Astrocyte of the spinal cord (primary cell): ENCODE results near the gene NFIL3.
"Not testable (repeated sequence)": the region's sequence is repeated elsewhere in the genome, so short reads cannot be mapped to it uniquely, and the experiment has no call there.

Source experiments
- DNase-seq: peaks from one replicate; pipeline ENCODE4 v3.0.0; 2011; ENCODE audit warnings: low read depth, low spot score
- H3K4me3 ChIP-seq: 2 replicates; pipeline ENCODE4 v1.5.1; 2011; ENCODE audit warnings: low read depth, mild to moderate bottlenecking, low read length, moderate library complexity
- in situ Hi-C: cut with HindIII; loops from 2 replicates; pipeline ENCODE4 v1.10.0; 2017; ENCODE audit warnings: low sequenced_read_pairs
- TF ChIP-seq, protein P1 (sequence below): IDR thresholded peaks from 2 replicates; pipeline ENCODE4 v1.5.1; 2012; ENCODE audit warnings: low read depth, mild to moderate bottlenecking, low read length, inconsistent platforms

The NFIL3 gene

GRCh38 chr9:91376239-91376638, 47.4 kb downstream of the NFIL3 start:
- DNase-seq, result no peak

GRCh38 chr9:91374939-91375338, 48.7 kb downstream of the NFIL3 start:
- in situ Hi-C loops, result no loop called here
- peak; percentile 62 for DNase-seq
- TF ChIP-seq, protein P1, sequence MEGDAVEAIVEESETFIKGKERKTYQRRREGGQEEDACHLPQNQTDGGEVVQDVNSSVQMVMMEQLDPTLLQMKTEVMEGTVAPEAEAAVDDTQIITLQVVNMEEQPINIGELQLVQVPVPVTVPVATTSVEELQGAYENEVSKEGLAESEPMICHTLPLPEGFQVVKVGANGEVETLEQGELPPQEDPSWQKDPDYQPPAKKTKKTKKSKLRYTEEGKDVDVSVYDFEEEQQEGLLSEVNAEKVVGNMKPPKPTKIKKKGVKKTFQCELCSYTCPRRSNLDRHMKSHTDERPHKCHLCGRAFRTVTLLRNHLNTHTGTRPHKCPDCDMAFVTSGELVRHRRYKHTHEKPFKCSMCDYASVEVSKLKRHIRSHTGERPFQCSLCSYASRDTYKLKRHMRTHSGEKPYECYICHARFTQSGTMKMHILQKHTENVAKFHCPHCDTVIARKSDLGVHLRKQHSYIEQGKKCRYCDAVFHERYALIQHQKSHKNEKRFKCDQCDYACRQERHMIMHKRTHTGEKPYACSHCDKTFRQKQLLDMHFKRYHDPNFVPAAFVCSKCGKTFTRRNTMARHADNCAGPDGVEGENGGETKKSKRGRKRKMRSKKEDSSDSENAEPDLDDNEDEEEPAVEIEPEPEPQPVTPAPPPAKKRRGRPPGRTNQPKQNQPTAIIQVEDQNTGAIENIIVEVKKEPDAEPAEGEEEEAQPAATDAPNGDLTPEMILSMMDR, result no peak

More at GRCh38 chr9:91376239-91376638, 47.4 kb downstream of the NFIL3 start:
- no peak overlapping the region for H3K4me3 ChIP-seq
- TF ChIP-seq, protein P1, result no peak
- in situ Hi-C loops, result no loop called here

GRCh38 chr9:91371894-91372293, 51.7 kb downstream of the NFIL3 start:
- in situ Hi-C loops, result no loop called here
- no peak overlapping the region for H3K4me3 ChIP-seq
- TF ChIP-seq, protein P1, result no peak
- DNase-seq, result no peak

More at GRCh38 chr9:91374939-91375338, 48.7 kb downstream of the NFIL3 start:
- no peak overlapping the region for H3K4me3 ChIP-seq

DNA sequence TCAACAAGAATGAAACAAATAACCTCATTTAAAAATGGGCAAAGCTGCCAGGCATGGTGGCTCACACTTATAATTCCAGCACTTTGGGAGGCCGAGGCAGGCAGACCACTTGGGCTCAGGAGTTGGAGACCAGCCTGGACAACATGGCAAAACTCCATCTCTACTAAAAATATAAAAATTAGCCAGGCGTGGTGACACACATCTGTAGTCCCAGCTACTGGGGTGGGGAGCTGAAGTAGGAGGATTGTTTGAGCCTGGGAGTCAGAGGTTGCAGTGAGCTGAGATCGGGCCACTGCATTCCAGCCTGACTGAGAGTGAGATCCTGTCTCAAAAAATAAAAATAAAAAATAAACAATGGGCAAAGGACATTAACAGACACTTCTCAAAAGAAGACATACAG, 53.6 kb downstream of the NFIL3 start:
- DNase-seq, H3K4me3 ChIP-seq, in situ Hi-C loops: not testable (repeated sequence)

DNA sequence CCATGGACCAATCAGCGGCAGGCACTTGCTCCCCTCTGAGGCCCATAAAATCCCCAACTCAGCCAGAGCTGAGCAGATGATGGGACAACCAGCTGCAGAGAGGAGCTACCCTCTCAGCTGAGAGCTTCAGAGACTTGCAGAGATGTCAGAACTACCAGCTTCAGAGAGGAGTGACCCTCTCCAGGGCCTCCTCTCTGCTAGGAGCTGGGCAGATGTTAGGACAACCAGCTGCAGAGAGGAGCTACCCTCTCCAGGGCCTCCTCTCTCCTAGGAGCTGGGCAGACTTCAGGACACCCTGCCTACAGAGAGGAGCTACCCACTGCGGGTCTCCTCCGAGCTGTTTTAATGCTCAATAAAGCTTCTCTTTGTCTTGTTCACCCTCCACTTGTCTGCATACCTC, 58.9 kb downstream of the NFIL3 start:
- in situ Hi-C loops, result no loop called here
- DNase-seq, result no peak
- TF ChIP-seq, protein P1, result no peak
- no peak overlapping the region for H3K4me3 ChIP-seq

GRCh38 chr9:91364005-91364404, 59.6 kb downstream of the NFIL3 start:
- DNase-seq, result no peak
- in situ Hi-C loops, result no loop called here
- TF ChIP-seq, protein P1, result no peak
- no peak overlapping the region for H3K4me3 ChIP-seq

DNA sequence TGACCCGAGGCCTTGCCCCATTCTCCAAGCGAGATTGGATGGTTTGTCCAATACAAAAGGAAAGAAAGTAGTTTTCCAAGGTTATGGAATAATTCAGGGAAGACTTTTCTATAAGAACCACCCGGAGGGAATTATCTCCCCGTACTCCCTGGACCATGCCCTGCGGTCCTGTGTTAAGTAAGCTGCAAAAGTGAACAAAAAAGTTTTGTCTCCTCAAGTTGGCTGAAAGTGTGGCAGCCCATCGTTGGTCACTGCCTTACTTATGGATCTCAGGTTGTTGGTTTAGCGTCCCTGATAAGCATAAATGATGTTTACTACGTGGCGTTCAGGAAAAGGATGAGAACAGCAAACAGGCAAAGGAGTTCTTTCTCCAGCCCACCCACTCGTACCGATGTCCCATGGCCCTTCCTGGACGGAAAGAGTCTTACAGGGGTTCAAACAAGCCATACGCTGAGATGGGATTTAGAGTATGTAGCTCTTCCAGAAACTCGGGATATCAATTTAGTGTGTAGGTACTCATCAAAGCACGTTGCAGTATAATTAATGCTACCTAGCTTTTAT, 61.5 kb downstream of the NFIL3 start:
- no peak for DNase-seq

More for the DNA sequence above, 61.5 kb downstream of the NFIL3 start:
- peak overlapping the region; percentile 25 for H3K4me3 ChIP-seq
- TF ChIP-seq, protein P1, result no peak
- in situ Hi-C loops, result no loop called here
